HG03060 (cell line): ENCODE data around the gene ASB6.
"Not testable (repeated sequence)": the region's sequence is repeated elsewhere in the genome, so short reads cannot be mapped to it uniquely, and the experiment has no call there.

ENCODE experiments used
- ATAC-seq: cut with Tn5 transposase; IDR thresholded peaks from one replicate; pipeline ENCODE4 v1.9.1; 2021; ENCODE audit warnings: low read depth, moderate number of reproducible peaks; ENCODE audit not compliant: unreplicated experiment

ASB6 gene

DNA sequence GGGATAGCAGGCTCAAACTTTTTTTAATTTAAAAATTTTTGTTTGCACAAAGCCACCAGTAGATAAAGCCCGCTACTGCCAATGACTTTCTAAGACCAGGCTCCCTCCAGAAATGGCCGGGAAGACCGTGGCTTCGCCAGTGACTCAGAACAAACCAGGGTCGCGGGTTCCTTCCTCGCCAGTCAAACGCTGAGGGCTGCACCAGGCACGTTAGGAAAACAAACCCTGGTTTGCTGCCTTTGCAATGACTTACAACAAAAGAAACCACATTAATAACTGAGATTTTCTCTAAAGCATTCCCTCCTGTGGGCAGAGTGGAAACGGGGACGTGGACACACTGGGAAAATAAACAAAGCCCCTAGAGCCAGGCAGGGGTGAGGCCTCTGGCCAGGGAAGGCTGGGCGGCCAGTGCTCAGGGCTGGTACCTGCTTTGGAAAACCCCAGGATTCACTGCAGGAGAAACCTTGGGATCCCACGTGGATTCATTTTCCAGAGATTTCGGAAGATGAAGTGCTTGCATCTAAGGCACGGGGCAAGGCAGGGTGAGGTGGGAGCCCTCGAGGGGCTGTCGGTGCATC, 27.3 kb upstream of the ASB6 start:
- ATAC-seq, result no peak

DNA sequence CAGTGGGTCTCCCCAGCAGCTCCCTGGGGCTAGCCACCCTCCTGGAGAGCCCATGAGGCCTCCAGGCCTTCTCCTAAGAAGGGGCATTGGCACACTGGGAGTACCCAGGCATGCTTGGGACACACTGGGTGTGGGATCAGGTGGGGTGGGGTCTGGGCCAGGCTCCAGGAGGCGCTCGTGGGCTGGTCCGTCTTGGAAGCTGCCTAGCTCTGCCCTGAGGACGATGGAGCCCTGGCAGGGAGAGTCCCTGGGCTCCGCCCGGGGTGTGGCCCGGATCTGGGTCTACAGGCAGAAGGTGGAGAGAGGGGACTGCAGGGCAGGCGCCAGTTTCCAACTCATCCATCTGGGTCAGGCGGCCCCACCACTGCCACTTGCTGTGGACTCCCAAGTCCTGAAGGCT, 25.9 kb upstream of the ASB6 start:
- no peak for ATAC-seq

DNA sequence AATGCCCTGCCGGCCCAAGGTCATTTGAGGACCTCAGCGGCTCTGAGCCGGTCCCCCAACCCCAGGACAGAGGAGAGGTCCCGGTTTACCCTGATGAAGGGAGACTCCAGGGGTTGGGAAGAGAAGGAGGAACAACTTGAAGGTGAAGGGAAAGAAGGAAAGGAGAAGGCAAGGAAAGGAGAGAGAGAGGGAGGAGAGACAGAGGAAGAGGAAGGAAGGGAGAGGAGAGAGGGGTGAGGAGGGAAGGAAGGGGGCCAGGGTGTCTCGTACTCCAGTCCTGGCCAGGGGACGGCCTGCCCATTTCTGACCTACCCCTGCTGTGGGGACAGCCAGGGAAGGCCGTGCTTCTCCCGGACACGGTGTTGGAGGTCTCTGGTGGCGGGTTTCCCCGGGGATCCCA, 25.4 kb upstream of the ASB6 start:
- ATAC-seq, result no peak

DNA sequence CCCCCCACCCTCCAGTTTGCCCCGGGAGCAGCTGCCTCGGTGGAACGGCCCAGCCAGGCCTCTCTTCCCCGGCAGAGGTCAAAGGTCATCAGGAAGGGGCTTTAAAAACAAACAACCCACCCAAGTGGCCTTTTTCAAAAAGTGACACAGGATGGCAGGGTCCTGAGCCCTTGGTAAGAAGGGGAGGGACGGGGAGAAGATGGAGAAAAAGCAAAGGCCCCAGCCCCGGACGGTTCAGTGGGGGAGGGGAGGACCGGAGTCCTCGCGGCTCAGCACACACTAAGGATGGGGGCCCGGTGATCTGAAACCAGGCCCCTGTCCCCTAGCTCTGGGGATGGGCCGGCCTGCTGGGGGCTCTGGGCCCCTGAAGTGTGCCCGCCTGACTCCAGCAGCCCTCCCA, 24.6 kb upstream of the ASB6 start:
- no peak for ATAC-seq

DNA sequence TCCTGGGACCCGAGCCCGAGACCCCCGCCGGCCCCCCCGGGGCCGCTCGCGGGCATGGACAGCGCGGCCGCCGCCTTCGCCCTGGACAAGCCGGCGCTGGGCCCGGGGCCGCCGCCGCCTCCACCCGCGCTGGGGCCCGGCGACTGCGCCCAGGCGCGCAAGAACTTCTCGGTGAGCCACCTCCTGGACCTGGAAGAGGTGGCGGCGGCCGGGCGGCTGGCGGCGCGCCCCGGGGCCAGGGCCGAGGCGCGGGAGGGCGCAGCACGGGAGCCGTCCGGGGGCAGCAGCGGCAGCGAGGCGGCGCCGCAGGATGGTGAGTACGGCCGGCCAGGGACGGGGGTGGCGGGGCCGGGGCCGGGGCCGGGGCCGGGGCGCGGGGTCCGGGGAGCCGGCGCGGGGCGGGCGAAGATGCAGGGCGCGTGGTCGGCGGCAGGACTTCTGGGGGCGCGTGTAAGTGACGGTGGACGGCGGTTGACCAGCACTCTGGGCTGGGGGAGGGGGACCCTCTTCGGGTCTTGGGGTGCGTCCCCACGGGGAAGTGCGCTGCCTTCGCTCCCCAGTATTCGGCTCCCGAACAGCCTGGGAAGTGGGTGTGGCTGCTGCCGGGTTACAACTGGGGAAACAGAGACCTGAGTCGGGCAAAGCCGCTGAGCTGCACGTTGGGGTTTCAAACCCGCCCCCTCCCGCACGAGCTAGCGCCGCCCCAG, 24.0 kb upstream of the ASB6 start:
- ATAC-seq, result no peak

DNA sequence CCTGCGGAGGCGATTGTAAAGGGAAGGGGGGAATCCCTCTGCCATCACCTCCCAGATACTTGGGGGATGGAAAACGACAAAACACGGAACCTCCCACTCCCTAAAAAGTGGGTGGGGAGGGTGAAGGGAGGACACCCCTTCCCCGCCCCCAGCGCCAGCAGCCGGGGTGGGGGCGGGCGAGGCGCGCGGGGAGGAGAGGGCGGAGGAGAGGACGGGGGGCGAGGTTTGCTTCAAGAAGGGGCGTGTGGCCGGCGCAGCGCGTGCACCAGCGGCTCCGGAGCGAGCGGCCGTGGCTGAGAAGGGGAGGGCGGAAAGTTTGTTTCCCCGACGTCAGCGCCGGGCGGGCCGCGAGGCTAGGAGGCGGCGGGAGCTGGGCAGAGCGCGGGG, 23.4 kb upstream of the ASB6 start, which contains the start of gene PRRX2:
PRRX2 (plus strand) TSS at position 259 of the 387 bp plus-strand sequence. CDS start 221 bp downstream, outside the sequence.
- no peak for ATAC-seq

DNA sequence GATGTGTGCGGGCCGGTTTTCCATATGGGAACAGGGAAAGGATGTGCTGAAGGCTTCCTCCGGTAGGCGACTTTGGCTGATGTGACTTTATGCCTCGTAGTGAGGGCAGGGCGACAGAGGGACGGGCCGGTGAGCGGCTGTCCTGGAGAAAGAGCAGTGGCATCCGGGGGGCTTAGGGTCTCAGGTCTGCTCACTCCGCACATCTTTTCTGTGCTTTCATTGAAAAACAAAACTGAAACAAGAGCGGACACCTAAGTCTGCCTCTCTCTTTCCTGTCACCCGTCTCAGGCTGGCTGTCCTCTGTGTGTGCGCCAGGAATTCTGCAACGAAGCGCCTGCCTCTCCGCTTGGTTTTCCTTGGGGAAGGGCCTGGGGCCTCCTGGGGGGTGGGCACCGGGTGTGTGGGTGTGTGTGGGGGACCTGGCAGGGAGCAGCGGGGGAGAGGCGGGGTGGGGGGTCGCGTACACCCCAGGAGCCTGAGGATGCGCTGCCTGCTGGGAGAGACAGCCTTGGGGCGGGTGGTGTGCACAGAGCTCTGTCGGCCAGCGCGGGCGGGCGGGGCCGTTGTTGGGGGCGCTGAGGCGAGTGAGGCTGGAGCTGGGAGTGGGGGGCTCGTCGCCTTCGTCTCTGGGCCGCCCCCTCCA, 22.9 kb upstream of the ASB6 start:
- no peak for ATAC-seq

DNA sequence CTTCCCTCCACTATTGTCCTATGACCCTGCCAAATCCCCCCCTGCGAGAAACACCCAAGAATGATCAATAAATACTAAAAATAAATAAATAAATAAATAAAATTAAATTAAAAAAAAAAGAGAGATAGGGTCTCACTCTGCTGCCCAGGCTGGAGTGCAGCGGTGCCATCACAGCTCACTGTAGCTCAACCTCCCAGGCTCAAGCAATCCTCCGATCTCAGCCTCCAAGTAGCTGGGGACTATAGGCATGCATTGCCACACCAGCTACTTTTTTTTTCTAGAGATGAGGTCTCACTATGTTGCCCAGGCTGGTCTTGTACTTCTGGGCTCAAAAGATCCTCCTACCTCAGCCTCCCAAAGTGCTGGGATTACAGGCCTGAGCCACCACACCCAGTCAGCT, 20.3 kb upstream of the ASB6 start:
- not testable (repeated sequence) for ATAC-seq

DNA sequence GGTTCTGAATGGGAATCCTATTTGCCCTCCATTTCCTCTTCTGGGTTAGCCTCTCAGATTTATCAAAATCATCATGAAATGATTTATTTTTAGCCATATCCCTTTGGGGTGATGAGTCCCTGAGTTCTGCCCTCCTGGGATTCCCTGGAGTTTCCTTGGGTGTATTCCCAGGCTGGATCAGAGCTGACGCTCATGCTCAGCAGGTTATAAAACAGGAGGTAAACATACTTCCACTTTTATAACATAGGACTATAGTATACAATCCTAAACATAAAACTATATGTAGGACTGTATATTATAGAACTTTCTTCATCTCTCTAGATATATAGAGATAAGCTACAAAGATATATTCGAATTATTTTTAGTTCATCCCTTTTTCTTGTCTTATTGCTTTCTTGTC, 19.1 kb upstream of the ASB6 start:
- no peak for ATAC-seq

DNA sequence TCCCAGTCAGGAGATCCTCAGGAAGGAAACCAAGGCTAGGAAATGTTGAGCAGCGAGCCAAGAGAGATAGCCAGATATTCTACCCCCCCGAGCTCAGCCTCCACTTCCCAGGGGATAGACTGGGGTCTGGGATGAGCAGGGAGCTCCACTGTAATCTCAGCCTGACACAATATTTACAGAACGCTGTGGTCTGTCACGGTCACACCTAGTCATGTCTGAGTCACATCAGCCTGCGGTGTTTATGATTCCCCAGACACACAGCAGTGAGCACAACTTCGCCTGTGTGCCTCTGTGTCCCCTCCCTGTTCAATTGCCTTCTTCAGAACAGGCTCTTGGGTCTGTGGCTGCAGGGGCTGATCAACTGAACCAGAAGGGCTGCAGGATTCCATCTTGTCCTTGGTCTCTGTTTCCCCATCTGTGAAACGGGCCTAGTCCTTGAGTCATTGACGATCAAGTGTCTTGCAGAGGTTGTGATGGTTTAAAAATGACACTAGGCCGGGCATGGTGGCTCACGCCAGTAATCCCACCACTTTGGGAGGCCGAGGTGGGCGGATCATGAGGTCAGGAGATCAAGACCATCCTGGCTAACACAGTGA, 14.9 kb upstream of the ASB6 start:
- no peak for ATAC-seq

DNA sequence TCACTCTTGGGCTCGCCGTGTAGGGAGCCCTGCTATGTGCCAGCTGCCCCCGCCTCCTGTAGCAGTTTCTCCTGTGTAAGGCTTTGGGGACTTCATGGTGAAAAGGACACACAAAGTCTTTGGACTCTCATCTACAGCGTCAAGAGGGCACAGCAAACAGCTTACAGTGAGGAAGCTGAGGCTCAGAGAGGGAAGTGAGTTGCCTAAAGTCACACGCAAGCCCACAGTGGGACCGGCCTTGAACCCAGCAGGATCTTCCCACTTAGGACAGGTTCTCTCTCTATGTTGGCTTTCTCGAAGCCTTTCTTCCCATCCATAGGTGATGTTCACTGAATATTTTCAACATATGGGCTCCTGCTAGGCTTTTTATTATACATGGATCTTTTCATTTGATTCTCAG, 13.7 kb upstream of the ASB6 start:
- ATAC-seq, result no peak

DNA sequence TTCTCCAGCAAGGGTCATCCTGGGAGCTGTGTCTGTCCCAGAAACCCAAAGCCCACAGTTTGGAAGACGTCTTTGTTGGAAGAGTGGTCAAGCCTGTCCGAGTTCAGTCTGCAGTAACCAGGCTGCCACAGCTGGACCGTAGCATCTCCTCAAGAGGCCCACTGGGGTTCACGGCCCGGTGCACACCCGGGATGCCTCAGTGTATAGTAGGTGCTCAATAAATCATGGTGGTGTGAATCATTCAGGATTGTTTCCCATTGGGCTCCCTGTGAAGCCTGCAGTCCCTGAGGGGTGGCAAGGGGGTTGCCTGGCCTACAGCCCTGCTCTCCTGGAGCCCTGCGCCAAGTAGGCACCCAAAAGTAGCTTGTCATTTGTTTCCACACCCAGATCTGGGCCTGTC, 13.2 kb upstream of the ASB6 start:
- ATAC-seq, result no peak

DNA sequence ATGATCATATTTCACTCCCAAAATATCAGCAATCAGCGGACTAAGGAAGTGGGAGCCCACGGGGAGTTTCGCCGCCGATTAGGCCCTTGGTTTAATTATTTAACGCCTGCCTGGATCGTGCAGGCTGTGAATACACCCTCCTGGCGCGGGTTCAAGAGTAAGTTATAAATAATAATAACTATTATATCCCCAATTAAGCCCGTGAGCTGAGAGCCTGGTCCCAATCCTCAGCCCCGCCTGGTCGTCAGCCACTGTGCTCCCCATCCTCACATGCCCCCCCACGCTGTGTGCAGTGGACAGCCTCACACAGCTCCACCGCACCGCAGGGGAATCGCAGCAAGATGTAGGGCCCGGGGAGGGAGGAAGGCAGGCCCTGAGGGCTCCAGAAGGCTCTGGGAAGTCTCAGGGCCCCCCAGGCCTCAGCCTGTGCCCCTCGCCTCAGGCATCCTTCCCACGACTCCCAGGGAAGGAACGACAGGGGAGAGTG, 12.6 kb upstream of the ASB6 start:
- ATAC-seq, result no peak

DNA sequence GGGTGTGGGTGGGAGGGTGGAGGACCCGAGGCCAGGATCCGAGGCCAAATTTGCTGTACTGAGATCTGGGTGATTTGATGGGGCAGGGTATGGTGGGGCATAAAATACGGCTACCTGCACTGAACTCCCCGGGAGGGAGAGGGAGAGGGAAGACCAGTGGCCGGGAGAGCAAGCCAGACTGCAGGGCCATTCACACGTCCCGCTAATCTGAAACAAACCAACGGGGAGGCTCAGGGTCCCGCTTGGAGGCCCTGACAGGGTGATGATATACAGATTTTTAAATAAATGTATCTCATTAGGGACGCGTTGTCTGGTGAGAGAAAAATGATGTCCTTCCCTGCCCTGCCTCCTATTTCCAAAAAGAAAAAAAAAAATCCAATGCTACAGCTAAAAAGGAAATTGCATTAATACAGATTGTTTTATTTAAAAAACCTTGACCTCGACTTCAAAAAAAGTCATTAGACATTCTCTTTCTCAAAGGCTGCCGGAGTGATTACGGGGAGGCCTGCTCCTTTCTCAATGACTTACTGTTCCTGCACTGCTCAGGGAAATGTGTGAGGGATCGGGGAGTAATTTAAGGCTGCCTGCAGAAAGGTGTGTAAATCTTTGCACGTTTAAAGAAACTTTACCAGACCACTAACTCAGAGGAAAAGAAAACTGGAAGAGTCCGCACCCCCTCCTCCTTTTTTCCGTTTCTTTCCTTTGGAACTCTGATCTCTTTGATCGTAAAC, 12.0 kb upstream of the ASB6 start:
- no peak for ATAC-seq

DNA sequence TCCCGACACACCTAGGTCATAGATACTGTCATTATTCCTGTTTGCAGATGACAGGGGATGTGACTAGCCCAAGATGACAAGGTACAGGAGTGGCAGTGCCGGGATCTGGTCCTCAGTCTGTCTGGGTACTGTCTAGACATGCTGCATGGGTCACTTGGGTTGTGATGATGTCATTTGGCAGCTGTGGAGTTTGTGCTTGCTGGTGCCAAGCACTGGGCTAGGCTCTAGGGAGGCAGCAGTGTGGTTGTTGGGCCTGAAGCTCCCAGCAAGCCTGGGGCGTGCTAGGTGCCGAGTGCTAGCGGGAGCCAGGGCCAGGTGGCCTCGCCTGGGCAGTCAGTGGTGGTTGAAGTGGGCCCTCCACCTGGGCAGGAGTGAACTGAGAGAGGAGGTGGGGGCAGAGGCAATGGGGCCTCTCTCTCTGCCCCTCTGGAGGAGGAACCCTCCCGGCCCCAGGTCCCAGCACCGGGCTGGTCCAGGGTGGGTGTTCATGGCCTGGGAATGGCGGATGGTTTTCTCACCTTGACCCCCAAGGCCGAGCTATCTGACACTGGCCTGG, 8.8 kb upstream of the ASB6 start:
- no peak for ATAC-seq

DNA sequence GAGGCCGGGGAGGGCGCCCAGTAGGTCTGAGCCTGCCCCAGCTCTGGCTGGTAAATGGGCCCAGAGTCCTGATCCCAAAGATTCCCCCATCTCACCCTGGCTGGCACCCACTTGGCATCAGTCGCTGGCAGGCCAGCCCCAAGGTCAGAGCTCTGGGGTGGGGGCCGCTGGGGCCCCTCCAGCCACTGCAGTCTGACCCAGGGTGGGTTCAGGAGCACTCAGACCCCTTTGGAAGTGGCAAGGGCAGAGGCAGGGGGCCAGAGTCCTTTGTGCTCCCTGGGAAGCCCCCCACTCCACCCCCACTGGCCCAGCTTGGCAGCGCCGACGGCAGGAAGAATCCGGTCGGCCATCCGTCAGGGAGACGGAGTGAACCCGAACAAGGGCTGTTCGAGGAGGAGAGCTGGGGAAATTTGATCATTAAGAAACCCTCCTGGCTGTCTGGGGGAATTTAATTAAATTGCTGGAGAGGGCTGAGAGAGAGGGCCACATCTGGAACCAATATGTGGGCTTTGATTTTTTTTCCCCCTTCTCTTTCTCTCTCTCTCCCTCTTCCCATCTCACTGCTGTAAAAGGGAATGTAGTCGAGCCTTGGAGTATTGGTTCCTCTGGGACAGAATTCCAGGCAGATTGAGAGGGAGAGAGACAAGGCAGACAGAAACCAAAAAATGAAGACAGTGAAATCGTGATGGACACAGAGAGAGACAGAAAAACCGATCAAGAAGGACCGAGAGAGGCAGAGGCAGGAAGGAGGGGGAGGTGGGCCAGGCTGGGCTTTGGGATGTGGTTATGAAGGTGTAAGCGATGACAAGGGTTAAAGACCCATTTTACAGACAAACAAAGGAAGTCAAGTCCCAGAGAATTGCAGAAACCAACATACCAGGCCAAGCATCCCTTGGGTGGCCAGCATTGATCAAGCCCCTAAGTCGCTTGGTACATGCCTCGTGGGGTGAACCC, 8.1 kb upstream of the ASB6 start:
- ATAC-seq, result no peak

DNA sequence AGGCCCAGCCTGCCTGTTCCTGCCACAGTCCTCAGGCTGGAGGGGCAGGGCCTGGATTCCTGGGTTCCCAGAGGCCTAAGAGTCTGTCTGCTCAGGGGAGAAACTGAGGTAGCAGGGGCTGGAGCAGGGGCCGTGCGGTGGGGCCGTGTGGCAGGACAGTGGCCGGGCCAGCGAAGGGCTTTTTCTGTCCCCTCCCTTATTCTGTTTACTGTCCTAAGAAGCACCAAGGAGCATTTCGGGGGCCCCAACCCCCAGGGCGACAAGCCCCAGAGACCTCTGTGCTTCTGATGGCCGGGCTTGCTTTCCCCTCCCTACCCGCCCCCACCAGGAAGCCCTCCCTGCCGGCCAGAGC, 6.8 kb upstream of the ASB6 start:
- no peak for ATAC-seq

DNA sequence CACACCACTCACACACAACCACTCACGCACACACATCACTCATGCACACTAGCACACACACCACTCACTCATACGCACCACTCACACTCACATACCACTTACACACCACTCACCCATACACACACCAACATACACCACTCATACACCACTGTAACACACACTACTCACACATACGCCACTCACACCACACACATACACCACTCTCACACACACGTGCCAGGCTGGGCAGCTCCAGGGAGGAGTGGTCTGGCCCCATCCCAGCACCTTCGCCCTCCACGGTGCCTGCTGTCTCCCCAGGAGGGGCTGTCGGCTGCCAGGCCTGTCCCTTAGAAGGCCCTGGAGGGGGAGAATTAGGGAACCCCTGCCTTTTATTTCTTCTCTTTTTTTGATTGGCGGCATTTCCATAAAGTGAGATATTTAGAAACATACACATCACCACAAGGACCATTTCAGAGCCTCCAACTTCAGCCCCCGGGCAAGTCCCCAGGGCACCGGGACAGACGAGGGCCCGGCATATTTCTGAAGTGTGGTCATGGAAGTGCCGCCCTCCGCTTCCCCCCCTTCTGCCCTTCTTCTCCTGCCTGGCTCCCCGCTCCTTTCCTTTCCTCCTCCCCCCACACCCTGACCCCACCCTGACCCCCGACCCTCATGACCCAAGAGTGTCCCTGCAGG, 6.3 kb upstream of the ASB6 start:
- no peak for ATAC-seq

DNA sequence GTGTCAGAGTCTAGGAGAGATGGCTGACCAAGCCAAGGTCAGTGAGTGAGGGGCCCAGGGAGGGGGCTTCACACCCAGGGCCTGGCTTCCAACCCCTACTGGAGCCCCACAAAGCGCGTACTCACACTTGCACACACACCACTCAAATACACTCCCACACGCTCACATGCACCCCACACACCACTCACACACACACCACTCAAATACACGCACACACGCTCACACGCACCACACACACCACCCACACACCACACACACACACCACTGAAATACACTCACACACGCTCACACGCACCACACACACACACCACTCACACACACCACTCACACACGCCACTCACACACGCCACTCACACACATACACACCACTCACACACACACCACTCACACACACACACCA, 5.7 kb upstream of the ASB6 start:
- ATAC-seq, result no peak
